DND-41 (cell line): Measurements from ENCODE around the gene CRACR2B.
A peak's percentile ranks its signal among the peaks of the same experiment; 100 is the strongest.

Experiments
- ATAC-seq: fragments of 200-7000 bp; cut with Tn5 transposase; 3 replicates; pipeline ENCODE4 v1.9.1; 2021; ENCODE audit warnings: low read depth; ENCODE audit not compliant: insufficient read depth
- DNase-seq: peaks from one replicate; pipeline ENCODE4 v3.0.0-alpha.2; 2020
- H2AFZ ChIP-seq: 2 replicates; pipeline ENCODE4 v1.6.0; 2012; ENCODE audit warnings: low read depth, low read length
- H3K27ac ChIP-seq: 2 replicates; pipeline ENCODE4 v1.5.1; 2012; ENCODE audit warnings: low read length, inconsistent platforms
- H3K27me3 ChIP-seq: fragments of 200-600 bp; sonication (generic); 2 replicates; pipeline ENCODE4 v1.6.0; 2012; ENCODE audit warnings: low read length, mild to moderate bottlenecking, inconsistent platforms; ENCODE audit not compliant: insufficient read depth, poor library complexity
- H3K36me3 ChIP-seq: 2 replicates; pipeline ENCODE4 v1.5.1; 2012; ENCODE audit warnings: low read length, inconsistent platforms; ENCODE audit not compliant: insufficient read depth
- H3K4me1 ChIP-seq: 2 replicates; pipeline ENCODE4 v1.5.1; 2012; ENCODE audit warnings: mild to moderate bottlenecking, low read length; ENCODE audit not compliant: insufficient read depth
- H3K4me2 ChIP-seq: 2 replicates; pipeline ENCODE4 v1.6.0; 2012; ENCODE audit warnings: mild to moderate bottlenecking, moderate library complexity, low read length, inconsistent platforms; ENCODE audit not compliant: insufficient read depth
- H3K4me3 ChIP-seq, 2 experiments: fragments of 200-600 bp in 1 of 2; shearing (Covaris generic) in 1 of 2; 2 replicates each; pipeline ENCODE4 v1.5.1; 2012 to 2016; ENCODE audit warnings: inconsistent platforms in 2 of 2, low read length in 2 of 2, mild to moderate bottlenecking in 2 of 2, low read depth in 1 of 2, moderate library complexity in 1 of 2
- H3K79me2 ChIP-seq: 2 replicates; pipeline ENCODE4 v1.6.0; 2012; ENCODE audit warnings: low read length, inconsistent platforms; ENCODE audit not compliant: insufficient read depth
- H3K9ac ChIP-seq: 2 replicates; pipeline ENCODE4 v1.6.0; 2012; ENCODE audit warnings: low read depth, mild to moderate bottlenecking, inconsistent platforms, low read length, moderate library complexity
- H3K9me3 ChIP-seq: 2 replicates; pipeline ENCODE4 v1.5.1; 2012; ENCODE audit warnings: low read length, moderate library complexity, mild to moderate bottlenecking, inconsistent platforms; ENCODE audit not compliant: insufficient read depth, severe bottlenecking
- H4K20me1 ChIP-seq: 2 replicates; pipeline ENCODE4 v1.6.0; 2012; ENCODE audit warnings: low read length; ENCODE audit not compliant: insufficient read depth
- CTCF ChIP-seq: IDR thresholded peaks from 2 replicates; pipeline ENCODE4 v1.5.1; 2012; ENCODE audit warnings: borderline replicate concordance, low read length, moderate library complexity, mild to moderate bottlenecking; ENCODE audit not compliant: poor library complexity, severe bottlenecking; ENCODE audit errors: extremely low read depth
- EZH2 ChIP-seq: IDR thresholded peaks from 3 replicates; pipeline ENCODE4 v1.6.1; 2012; ENCODE audit warnings: borderline replicate concordance, low read depth, mild to moderate bottlenecking, moderate library complexity, low read length, inconsistent platforms; ENCODE audit not compliant: severe bottlenecking

Gene CRACR2B

DNA sequence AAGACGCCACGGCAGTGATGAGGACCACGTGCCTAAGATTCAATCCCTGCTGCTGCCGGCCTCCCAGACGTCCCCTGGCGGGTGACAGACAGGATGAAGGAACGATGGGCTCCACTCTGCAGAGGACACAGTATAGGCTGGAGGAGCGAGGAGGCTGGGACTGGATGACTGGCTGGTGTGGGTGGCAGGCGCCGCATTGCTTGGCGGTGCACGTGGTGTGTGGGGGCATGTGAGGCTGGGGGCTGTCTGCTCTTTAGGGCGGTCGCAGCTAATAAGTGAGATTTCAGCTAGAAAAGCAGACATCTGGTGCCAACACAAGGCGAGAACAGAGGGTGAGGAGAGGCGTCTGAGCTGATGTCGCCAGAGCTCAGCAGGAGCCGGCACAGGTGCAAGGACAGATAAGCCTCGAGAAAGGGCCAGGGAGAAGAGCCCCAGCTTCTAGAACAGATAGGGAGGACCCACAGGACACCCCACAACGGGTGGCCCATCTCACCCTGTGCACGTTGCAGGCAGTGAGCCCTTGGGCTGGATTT is 48.1 kb downstream of the CRACR2B start:
- Histone ChIP-seq H3K36me3 (peaks cover 61% of the 10 kb centered on the region), H3K9me3 (no peaks in the 10 kb centered on the region), H3K27ac (no peak overlapping the region), H4K20me1 (peaks cover 7% of the 10 kb centered on the region; the same call in 1 of the 2 replicates), H3K79me2 (no peaks in the 10 kb centered on the region), H3K9ac (no peak overlapping the region), H3K4me2 (no peak overlapping the region), H2AFZ (no peak overlapping the region), H3K4me1 (no peaks in the 10 kb centered on the region), H3K27me3 (no peaks in the 10 kb centered on the region), H3K4me3 (no peak overlapping the region)
- no peak for DNase-seq
- no peak for ATAC-seq
- no peak for TF ChIP-seq EZH2
- TF ChIP-seq CTCF: no peak

DNA sequence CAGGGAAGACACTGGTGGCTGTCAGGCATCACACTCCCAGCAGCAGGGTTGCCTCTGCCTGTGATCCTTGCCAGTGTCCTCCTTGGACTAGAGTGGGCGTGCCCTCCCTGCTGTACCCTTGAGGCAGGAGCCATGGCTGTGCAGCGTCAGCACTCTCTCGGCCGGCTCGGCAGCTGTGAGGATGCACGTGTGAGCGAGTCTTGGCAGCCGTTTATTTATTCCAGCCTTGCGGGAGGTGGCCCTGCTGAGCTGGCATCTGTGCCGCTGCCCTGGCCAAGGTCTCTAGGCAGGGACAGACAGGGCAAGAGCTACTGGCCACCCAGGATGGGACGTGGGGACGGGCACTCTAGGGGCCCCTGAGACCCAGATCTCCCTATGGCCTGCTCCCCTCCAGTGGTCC is 48.8 kb downstream of the CRACR2B start:
- Histone ChIP-seq H3K27me3 (no peaks in the 10 kb centered on the region), H4K20me1 (peaks cover 7% of the 10 kb centered on the region; the same call in 1 of the 2 replicates), H3K4me3 (no peak overlapping the region), H3K79me2 (no peaks in the 10 kb centered on the region), H3K4me1 (no peaks in the 10 kb centered on the region), H3K9ac (no peak overlapping the region), H2AFZ (no peak overlapping the region), H3K9me3 (no peaks in the 10 kb centered on the region), H3K4me2 (no peak overlapping the region), H3K27ac (no peak overlapping the region), H3K36me3 (peaks cover 61% of the 10 kb centered on the region)
- ATAC-seq (no peak), DNase-seq (no peak)
- TF ChIP-seq EZH2: no peak
- no peak for TF ChIP-seq CTCF

DNA sequence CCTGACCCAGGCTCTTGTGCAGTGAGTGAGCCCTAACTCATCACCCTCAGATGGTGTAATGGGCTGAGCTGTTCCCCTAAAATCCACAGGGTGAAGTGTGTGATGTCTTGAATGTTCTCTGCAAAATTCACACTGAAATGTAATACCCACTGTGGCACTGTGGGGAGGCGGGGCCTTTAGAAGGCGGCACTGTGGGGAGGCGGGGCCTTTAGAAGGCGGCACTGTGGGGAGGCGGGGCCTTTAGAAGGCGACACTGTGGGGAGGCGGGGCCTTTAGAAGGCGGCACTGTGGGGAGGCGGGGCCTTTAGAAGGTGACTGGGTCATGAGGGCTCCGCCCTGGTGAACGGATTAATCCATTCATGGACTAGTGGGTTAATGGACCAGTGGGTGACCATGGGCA is 49.8 kb downstream of the CRACR2B start:
- Histone ChIP-seq H3K36me3 (peaks cover 63% of the 10 kb centered on the region), H3K27me3 (no peaks in the 10 kb centered on the region), H4K20me1 (peaks cover 7% of the 10 kb centered on the region; the same call in 1 of the 2 replicates), H3K79me2 (no peaks in the 10 kb centered on the region), H3K9ac (no peak overlapping the region), H2AFZ (no peak overlapping the region), H3K9me3 (no peaks in the 10 kb centered on the region), H3K4me3 (no peak overlapping the region), H3K4me1 (no peaks in the 10 kb centered on the region), H3K4me2 (no peak overlapping the region), H3K27ac (no peak overlapping the region)
- ATAC-seq (peak; percentile 54; the same call in 2 of the 3 replicates), DNase-seq (peak; percentile 53)
- TF ChIP-seq CTCF: no peak

DNA sequence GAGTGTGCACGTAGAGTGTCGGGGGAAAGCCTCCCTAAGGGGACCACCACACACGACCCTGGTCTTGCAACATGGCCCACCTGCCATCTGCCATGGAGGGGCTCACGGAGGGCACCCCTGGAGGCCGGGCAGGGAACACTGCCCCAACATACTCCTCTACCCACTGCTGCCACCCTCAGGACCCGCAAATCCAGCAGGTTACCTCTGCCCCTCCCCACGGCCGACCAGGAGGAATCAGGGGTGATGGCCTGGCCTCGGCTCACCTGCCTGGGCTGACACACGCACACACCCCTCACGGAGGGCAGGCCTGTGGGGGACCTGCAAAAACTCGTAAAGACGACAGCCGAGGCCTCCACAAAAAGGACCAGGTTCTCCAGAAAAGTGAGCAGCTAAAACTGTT is 52.7 kb downstream of the CRACR2B start:
- no peak overlapping the region for H3K27ac ChIP-seq

More for the DNA sequence above, 52.7 kb downstream of the CRACR2B start:
- Histone ChIP-seq H3K36me3 (peaks cover 75% of the 10 kb centered on the region), H3K4me2 (no peak overlapping the region), H2AFZ (no peak overlapping the region), H3K4me1 (no peaks in the 10 kb centered on the region), H3K4me3 (no peak overlapping the region), H3K9me3 (no peaks in the 10 kb centered on the region), H4K20me1 (peaks cover 22% of the 10 kb centered on the region; the same call in 1 of the 2 replicates), H3K27me3 (no peaks in the 10 kb centered on the region), H3K9ac (no peak overlapping the region), H3K79me2 (no peaks in the 10 kb centered on the region)
- no peak for DNase-seq
- no peak for ATAC-seq
- no peak for TF ChIP-seq CTCF
- TF ChIP-seq EZH2: no peak
